IMR-90 (cell line): ENCODE measurements around the gene ADAMTS12. TPM values are rescaled to one million over a fixed set of nuclear protein-coding genes. Genes with fewer than 3 reads are reported as not detected.

Source experiments
- ATAC-seq: fragments of 200-7000 bp; cut with Tn5 transposase; 2 replicates; pipeline ENCODE4 v1.9.1; 2020; ENCODE audit warnings: low read depth, mild to moderate bottlenecking, moderate library complexity
- BruUV-seq: library from RNA; stranded (reverse); fragments of 400-500 nt; replicated peaks from 2 replicates; lab custom pipeline; 2021; lab: Mats Ljungman, UMichigan
- CTCF ChIA-PET: fragments of 300-600 bp; formaldehyde crosslinking; extraction: SDS; loops from one replicate; lab custom pipeline; 2021; ENCODE audit warnings: antibody characterized with exemption; lab: Yijun Ruan, JAX
- POLR2A ChIA-PET: fragments of 300-600 bp; sonication (Branson Sonifier 250); formaldehyde crosslinking; loops from one replicate; lab custom pipeline; 2022; ENCODE audit warnings: antibody characterized with exemption; ENCODE audit not compliant: unreplicated experiment; lab: Charles Lee
- DNase-seq: peaks from one replicate; pipeline ENCODE4 v3.0.0; 2013
- H2AFZ ChIP-seq: replicated peaks from 2 replicates; pipeline ENCODE3; 2013; ENCODE audit warnings: low read length, mild to moderate bottlenecking; ENCODE audit not compliant: poor library complexity
- H2AK5ac ChIP-seq: 2 replicates; pipeline ENCODE4 v1.6.1; 2013; ENCODE audit warnings: low read depth, low read length, inconsistent platforms
- H2AK9ac ChIP-seq: replicated peaks from 2 replicates; pipeline ENCODE3; 2013; ENCODE audit warnings: mild to moderate bottlenecking, low read depth, low read length, moderate library complexity; ENCODE audit not compliant: poor library complexity
- H2BK120ac ChIP-seq: 2 replicates; pipeline ENCODE4 v1.6.1; 2013; ENCODE audit warnings: low read depth, low read length, inconsistent platforms
- H2BK15ac ChIP-seq: 3 replicates; pipeline ENCODE4 v1.6.1; 2013; ENCODE audit warnings: low read depth, low read length, inconsistent platforms
- H2BK20ac ChIP-seq: 2 replicates; pipeline ENCODE4 v1.6.1; 2013; ENCODE audit warnings: low read depth, mild to moderate bottlenecking, inconsistent platforms, low read length, moderate library complexity
- H2BK5ac ChIP-seq: 2 replicates; pipeline ENCODE4 v1.6.1; 2013; ENCODE audit warnings: mild to moderate bottlenecking, low read depth, low read length, inconsistent platforms; ENCODE audit not compliant: poor library complexity, severe bottlenecking
- H3K14ac ChIP-seq: replicated peaks from 2 replicates; pipeline ENCODE4 v1.6.1; 2013; ENCODE audit warnings: low read depth, low read length, inconsistent platforms
- H3K18ac ChIP-seq: 2 replicates; pipeline ENCODE4 v1.6.1; 2013; ENCODE audit warnings: low read depth, low read length, control low read depth
- H3K23ac ChIP-seq: 2 replicates; pipeline ENCODE4 v1.6.1; 2013; ENCODE audit warnings: low read depth, low read length, inconsistent platforms
- H3K27ac ChIP-seq: 2 replicates; pipeline ENCODE4 v1.5.1; 2013; ENCODE audit warnings: mild to moderate bottlenecking, control low read depth, low read length; ENCODE audit not compliant: insufficient read depth
- H3K27me3 ChIP-seq: 2 replicates; pipeline ENCODE4 v1.6.1; 2013; ENCODE audit warnings: low read length; ENCODE audit not compliant: control insufficient read depth, insufficient read depth
- H3K36me3 ChIP-seq: 2 replicates; pipeline ENCODE4 v1.6.1; 2013; ENCODE audit warnings: low read length, mixed read lengths; ENCODE audit not compliant: control insufficient read depth, insufficient read depth
- H3K4ac ChIP-seq: 2 replicates; pipeline ENCODE4 v1.6.1; 2013; ENCODE audit warnings: low read depth, low read length, inconsistent platforms
- H3K4me1 ChIP-seq: 2 replicates; pipeline ENCODE4 v1.6.1; 2013; ENCODE audit warnings: low read length, mixed read lengths; ENCODE audit not compliant: control insufficient read depth, insufficient read depth
- H3K4me2 ChIP-seq: 2 replicates; pipeline ENCODE4 v1.6.1; 2013; ENCODE audit warnings: low read depth, mild to moderate bottlenecking, control low read depth, low read length, moderate library complexity
- H3K4me3 ChIP-seq: 2 replicates; pipeline ENCODE4 v1.5.1; 2013; ENCODE audit warnings: low read depth, mild to moderate bottlenecking, control low read depth, low read length, moderate library complexity; ENCODE audit not compliant: insufficient read depth
- H3K56ac ChIP-seq: 2 replicates; pipeline ENCODE4 v1.6.1; 2013; ENCODE audit warnings: low read length, inconsistent platforms; ENCODE audit not compliant: insufficient read depth; ENCODE audit errors: extremely low read depth
- H3K79me1 ChIP-seq, 2 experiments: 2 replicates each; pipeline ENCODE4 v1.6.1; 2013; ENCODE audit warnings: low read length in 2 of 2, inconsistent platforms in 1 of 2, low read depth in 1 of 2
- H3K9ac ChIP-seq: 2 replicates; pipeline ENCODE4 v1.6.1; 2013; ENCODE audit warnings: low read depth, low read length, control low read depth
- H3K9me1 ChIP-seq: 2 replicates; pipeline ENCODE4 v1.6.1; 2013; ENCODE audit warnings: low read length, inconsistent platforms; ENCODE audit not compliant: insufficient read depth
- H3K9me3 ChIP-seq: 2 replicates; pipeline ENCODE4 v1.6.1; 2013; ENCODE audit warnings: low read length; ENCODE audit not compliant: control insufficient read depth, insufficient read depth
- H4K20me1 ChIP-seq: 2 replicates; pipeline ENCODE4 v1.6.1; 2013; ENCODE audit warnings: low read length, inconsistent platforms; ENCODE audit not compliant: insufficient read depth
- H4K5ac ChIP-seq: 2 replicates; pipeline ENCODE4 v1.6.1; 2013; ENCODE audit warnings: mild to moderate bottlenecking, low read depth, low read length, control low read depth
- H4K8ac ChIP-seq, 2 experiments: 2 replicates each; pipeline ENCODE4 v1.6.1; 2013; ENCODE audit warnings: low read depth in 2 of 2, low read length in 2 of 2, control low read depth in 1 of 2, inconsistent platforms in 1 of 2
- H4K91ac ChIP-seq: 2 replicates; pipeline ENCODE4 v1.6.1; 2013; ENCODE audit warnings: low read depth, low read length, inconsistent platforms; ENCODE audit not compliant: insufficient read depth
- BHLHE40 ChIP-seq: fragments of 150-350 bp; IDR thresholded peaks from 2 replicates; pipeline ENCODE4 v1.6.1; 2016; ENCODE audit warnings: mild to moderate bottlenecking, low read depth, low read length
- CTCF ChIP-seq: conservative IDR thresholded peaks from 2 replicates; pipeline ENCODE4 v1.5.1; 2012; ENCODE audit warnings: mild to moderate bottlenecking, low read depth, low read length, improper control_type of control experiment
- ELK1 ChIP-seq: fragments of 150-350 bp; IDR thresholded peaks from 2 replicates; pipeline ENCODE4 v1.6.1; 2016; ENCODE audit warnings: low read depth, mild to moderate bottlenecking, low read length, moderate library complexity, borderline replicate concordance
- FOS ChIP-seq: fragments of 150-350 bp; IDR thresholded peaks from 2 replicates; pipeline ENCODE4 v1.6.1; 2016; ENCODE audit warnings: low read depth, low read length
- MAZ ChIP-seq: IDR thresholded peaks from 2 replicates; pipeline ENCODE4 v1.6.1; 2012; ENCODE audit warnings: low read depth, mild to moderate bottlenecking, low read length, improper control_type of control experiment, moderate library complexity, borderline replicate concordance
- MXI1 ChIP-seq: IDR thresholded peaks from 2 replicates; pipeline ENCODE4 v1.6.1; 2012; ENCODE audit warnings: low read depth, mild to moderate bottlenecking, low read length, moderate library complexity, borderline replicate concordance
- POLR2A ChIP-seq: IDR thresholded peaks from 2 replicates; pipeline ENCODE4 v1.6.1; 2012; ENCODE audit warnings: mild to moderate bottlenecking, low read depth, low read length
- RCOR1 ChIP-seq: IDR thresholded peaks from 2 replicates; pipeline ENCODE4 v1.6.1; 2012; ENCODE audit warnings: mild to moderate bottlenecking, low read length, improper control_type of control experiment; ENCODE audit not compliant: insufficient replicate concordance
- WGBS, 2 experiments: methylation state at CpG; one replicate each; pipeline versions ENCODE4 v1.1.5 to v1.1.7; 2013; ENCODE audit warnings: missing lambda C conversion rate in 2 of 2; ENCODE audit not compliant: insufficient read length in 1 of 2; ENCODE audit errors: extremely low coverage in 2 of 2; 5-methylcytosine and 5-hydroxymethylcytosine counted together
- dilution Hi-C: fragments of 300-500 bp; cut with HindIII; formaldehyde crosslinking; loops from one replicate; pipeline ENCODE4 v1.14.3; 2018; ENCODE audit warnings: low sequenced_read_pairs; ENCODE audit not compliant: unreplicated experiment
- in situ Hi-C: fragments of 300-500 bp; cut with MboI; formaldehyde crosslinking; loops from 3 replicates; pipeline ENCODE4 v1.14.3; 2019; ENCODE audit warnings: low sequenced_read_pairs, inconsistent platforms, mixed read lengths
- intact Hi-C: fragments of 100-400 bp; cut with micrococcal nuclease; formaldehyde crosslinking; loops from 2 replicates; pipeline ENCODE4 v1.10.0; 2022
- polyA plus RNA-seq, 3 experiments: library from polyadenylated mRNA; depleted of rRNA; stranded (reverse); fragments of >200 nt; gene quantifications; 2 replicates each; pipeline ENCODE4 v1.2.3, GENCODE V29; 2012; ENCODE audit warnings: low replicate concordance in 1 of 3
- total RNA-seq: library from RNA; depleted of rRNA; stranded (reverse); fragments of >200 nt; gene quantifications from 2 replicates; pipeline ENCODE4 v1.2.3, GENCODE V29; 2012

ADAMTS12 gene
- total and polyA plus RNA-seq, 2 of the 4 experiments (the other 2 are of a cell fraction), result 27.3 to 51.3 TPM

- Histone ChIP-seq H3K27ac (peak overlapping the region; percentile 41; the same call in 1 of the 2 replicates), H3K14ac (peak overlapping the region; percentile 66), H3K9me1 (no peaks in the 10 kb centered on the region; the same call in none of the 2 replicates), H3K79me1 (peaks cover 9 to 29% of the 10 kb centered on the region in 2 experiments; a peak in 3 of 4 replicates), H2BK120ac (peak overlapping the region; percentile 63), H3K23ac (peak overlapping the region; percentile 13; the same call in 1 of the 2 replicates), H2AK9ac (no peak overlapping the region), H3K4me2 (peak overlapping the region; percentile 51; the same call in 1 of the 2 replicates), H3K4me1 (peaks cover 9% of the 10 kb centered on the region), H3K4me3 (no peak overlapping the region), H3K18ac (peak overlapping the region; percentile 37), H3K9me3 (peaks cover under 1% of the 10 kb centered on the region; the same call in 1 of the 2 replicates), H4K91ac (peak overlapping the region; percentile 4; the same call in 1 of the 2 replicates), H2BK20ac (peak overlapping the region; percentile 66; the same call in 1 of the 2 replicates), H3K27me3 (no peaks in the 10 kb centered on the region), H2BK15ac (peak overlapping the region; percentile 95; the same call in 1 of the 3 replicates), H2BK5ac (peak overlapping the region; percentile 63), H3K56ac (no peak overlapping the region), H4K20me1 (peaks cover 5% of the 10 kb centered on the region; the same call in 1 of the 2 replicates), H4K8ac (peak overlapping the region; percentile 46 to 68; a peak in 2 of 4 replicates), H2AFZ (peak overlapping the region; percentile 33), H3K36me3 (no peaks in the 10 kb centered on the region), H2AK5ac (no peak overlapping the region; the same call in 1 of the 2 replicates), H3K9ac (peak overlapping the region; percentile 3; the same call in 1 of the 2 replicates), H4K5ac (peak overlapping the region; percentile 54), H3K4ac (peak overlapping the region; percentile 59; the same call in 1 of the 2 replicates)
- dilution Hi-C loops (no loop called here), in situ Hi-C loops (no loop called here), intact Hi-C loops (no loop called here)
- BruUV-seq, result no TSS peak
- peak; percentile 81 for DNase-seq
- 0% methylated on average over 1 of the region's 4 CpGs; no CpG with 5 or more reads in 1 of the 2 experiments for WGBS, 2 experiments
- ATAC-seq, result peak; percentile 98
- POLR2A ChIA-PET, result no interaction called here
- no peak for TF ChIP-seq RCOR1
- TF ChIP-seq POLR2A, result no peak
- no peak for TF ChIP-seq MAZ
- no peak for TF ChIP-seq BHLHE40
- no peak for TF ChIP-seq ELK1
- TF ChIP-seq MXI1, result no peak
- TF ChIP-seq CTCF, result no peak
- TF ChIP-seq FOS, result no peak
- CTCF ChIA-PET, result interaction anchor here (0.6 kb wide), 1 partner anchor 37 kb away, joined by 3 read pairs; no protein-coding TSS in a partner anchor
Measured at GRCh38 chr5:33824516-33825195, 67.1 kb downstream of the ADAMTS12 start.
